GM10266 (cell line): ENCODE results near the gene NSUN2.

Experiments
- DNase-seq: peaks from one replicate; pipeline ENCODE4 v3.0.0; 2012; ENCODE audit errors: extremely low spot score
- TF ChIP-seq, protein P1 (sequence below): IDR thresholded peaks from 2 replicates; pipeline ENCODE4 v1.5.1; 2012; ENCODE audit warnings: mild to moderate bottlenecking, low read depth; ENCODE audit not compliant: control insufficient read depth, insufficient read depth; ENCODE audit errors: missing control alignments

Gene NSUN2

DNA sequence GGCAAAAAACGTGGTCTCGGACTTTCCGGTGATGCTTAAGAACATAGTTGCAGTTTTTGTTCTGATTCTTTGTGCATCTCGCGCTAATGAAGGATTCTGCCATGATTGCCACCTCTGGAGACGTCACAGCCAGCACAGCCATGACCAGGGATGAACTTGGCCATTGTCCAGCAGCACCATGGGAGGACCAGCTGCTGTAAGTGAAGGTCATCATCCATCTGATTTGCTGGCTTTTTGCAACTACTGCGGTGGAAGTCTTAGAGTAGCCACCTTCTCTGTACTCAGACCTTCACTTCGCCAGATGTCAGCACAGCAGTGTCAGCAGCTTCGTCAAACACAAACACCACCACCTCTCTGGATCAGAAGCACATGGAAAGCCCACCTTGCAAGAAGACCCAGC is 45.7 kb downstream of the NSUN2 start:
- TF ChIP-seq, protein P1, sequence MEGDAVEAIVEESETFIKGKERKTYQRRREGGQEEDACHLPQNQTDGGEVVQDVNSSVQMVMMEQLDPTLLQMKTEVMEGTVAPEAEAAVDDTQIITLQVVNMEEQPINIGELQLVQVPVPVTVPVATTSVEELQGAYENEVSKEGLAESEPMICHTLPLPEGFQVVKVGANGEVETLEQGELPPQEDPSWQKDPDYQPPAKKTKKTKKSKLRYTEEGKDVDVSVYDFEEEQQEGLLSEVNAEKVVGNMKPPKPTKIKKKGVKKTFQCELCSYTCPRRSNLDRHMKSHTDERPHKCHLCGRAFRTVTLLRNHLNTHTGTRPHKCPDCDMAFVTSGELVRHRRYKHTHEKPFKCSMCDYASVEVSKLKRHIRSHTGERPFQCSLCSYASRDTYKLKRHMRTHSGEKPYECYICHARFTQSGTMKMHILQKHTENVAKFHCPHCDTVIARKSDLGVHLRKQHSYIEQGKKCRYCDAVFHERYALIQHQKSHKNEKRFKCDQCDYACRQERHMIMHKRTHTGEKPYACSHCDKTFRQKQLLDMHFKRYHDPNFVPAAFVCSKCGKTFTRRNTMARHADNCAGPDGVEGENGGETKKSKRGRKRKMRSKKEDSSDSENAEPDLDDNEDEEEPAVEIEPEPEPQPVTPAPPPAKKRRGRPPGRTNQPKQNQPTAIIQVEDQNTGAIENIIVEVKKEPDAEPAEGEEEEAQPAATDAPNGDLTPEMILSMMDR, result no peak
- DNase-seq, result no peak

DNA sequence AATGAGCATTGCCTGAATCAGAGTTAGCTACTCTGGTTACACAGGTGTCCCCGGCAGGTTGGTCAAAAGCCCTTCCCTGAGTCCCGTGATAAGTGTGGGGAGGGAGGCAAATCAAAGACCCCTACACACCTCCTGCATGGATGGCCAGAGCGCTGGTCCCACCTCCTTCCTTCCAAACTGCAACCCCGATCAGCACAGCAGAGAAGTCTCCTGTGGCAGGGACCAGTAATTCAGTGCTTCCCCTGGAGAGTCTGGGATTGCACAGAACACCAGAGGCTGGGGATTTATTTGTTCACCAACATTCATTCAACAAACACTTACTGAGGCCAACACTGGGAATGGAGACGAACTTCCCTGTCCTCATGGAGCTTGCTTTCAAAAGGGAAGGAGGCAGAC is 46.2 kb downstream of the NSUN2 start:
- TF ChIP-seq, protein P1, result no peak
- no peak for DNase-seq

DNA sequence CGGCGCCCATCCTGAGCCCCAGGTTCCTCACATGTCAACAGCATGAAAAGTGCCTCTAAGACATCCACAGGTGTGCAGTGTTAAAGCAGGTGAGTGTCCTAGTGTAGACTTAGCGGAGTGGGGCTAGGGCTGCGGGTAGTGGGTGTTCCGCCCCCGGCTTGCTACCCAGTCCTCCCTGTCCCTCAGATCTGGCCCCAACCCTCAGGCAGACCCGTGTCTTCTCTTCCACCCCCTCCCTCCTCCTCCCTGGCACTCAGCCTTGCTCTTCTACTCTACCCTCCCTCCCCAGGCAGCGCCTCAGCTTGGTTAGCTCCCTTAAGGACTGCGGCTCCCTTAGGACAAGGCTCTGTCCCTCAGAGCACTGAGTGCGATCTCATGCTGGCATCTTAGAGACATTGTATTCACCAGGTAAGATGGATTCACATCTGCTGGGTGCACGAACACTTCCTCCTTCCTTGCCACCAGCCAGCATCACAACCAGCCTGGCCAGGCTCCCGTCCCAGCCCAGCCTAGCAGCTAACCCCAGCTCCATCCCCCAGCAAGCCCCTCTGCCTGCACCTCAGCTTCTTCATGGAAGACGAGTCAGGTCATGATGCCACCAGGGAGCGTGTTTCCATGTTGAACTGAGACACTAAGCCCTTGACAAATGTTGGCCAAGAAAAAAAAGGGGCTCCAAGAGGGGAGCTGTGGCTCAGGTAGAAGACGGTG is 46.8 kb downstream of the NSUN2 start:
- TF ChIP-seq, protein P1, result no peak

DNA sequence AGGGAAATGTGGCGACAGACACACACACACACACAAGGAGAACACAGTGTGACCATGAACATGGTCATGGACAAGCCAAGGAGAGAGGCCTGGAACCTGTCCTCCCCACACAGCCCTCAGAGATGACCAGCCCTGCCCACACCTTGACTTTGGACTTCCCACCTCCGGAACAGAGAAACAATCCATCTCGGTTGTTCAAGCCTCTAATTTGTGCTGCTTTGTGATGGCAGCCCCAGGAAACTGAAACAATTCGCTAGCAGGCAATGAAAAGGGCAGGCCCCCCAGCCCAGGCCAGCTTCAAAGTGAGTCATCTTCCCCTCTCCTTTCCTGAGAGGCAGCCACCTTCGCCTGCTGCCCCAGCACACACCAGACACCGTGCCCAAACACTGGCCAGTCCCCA is 47.7 kb downstream of the NSUN2 start:
- no peak for DNase-seq
- TF ChIP-seq, protein P1, result no peak

More for the DNA sequence above, 46.8 kb downstream of the NSUN2 start:
- DNase-seq, result no peak

- TF ChIP-seq, protein P1, result no peak
- DNase-seq, result no peak
These were observed 48.1 kb downstream of the NSUN2 start for GRCh38 chr5:6584727-6585126.

- TF ChIP-seq, protein P1, result no peak
- DNase-seq, result no peak
These were observed 48.7 kb downstream of the NSUN2 start for GRCh38 chr5:6584101-6584645.
